Measurements from ENCODE around the gene AEBP2. TPM values are rescaled to one million over a fixed set of nuclear protein-coding genes. Genes with fewer than 3 reads are reported as not detected.
A peak's percentile ranks its signal among the peaks of the same experiment; 100 is the strongest.

The AEBP2 gene
- total and polyA plus RNA-seq, 2 of the 8 experiments (the other 6 are each of a cell fraction or from before 2014, with no cell fraction given) = 13.6 to 61.4 TPM

GRCh38 chr12:19421503-19422282, 17.6 kb upstream of the AEBP2 start:
- Histone ChIP-seq H3K14ac (ENCODE audit: insufficient read length) (no peak overlapping the region), H3K36me3 (ENCODE audit: control insufficient read depth in 2 of 4, insufficient read depth in 4 of 4, low read length in 3 of 4) (no peaks in the 10 kb centered on the region), H3K4me3 (ENCODE audit: extremely low read depth in 1 of 4, insufficient read depth in 2 of 4, low read depth in 3 of 4, low read length in 4 of 4) (no peak overlapping the region), H3K56ac (replicated peaks; ENCODE audit: insufficient read length, low read depth, low read length) (no peak overlapping the region), H2BK15ac (ENCODE audit: low read length) (no peak overlapping the region; the same call in 1 of the 2 replicates), H2BK12ac (ENCODE audit: low read depth, low read length) (no peak overlapping the region), H3K18ac (ENCODE audit: extremely low read depth, low read length) (no peak overlapping the region), H3K4me2 (ENCODE audit: insufficient read depth in 1 of 2, low read depth in 2 of 2, low read length in 2 of 2) (no peak overlapping the region), H3K79me1 (ENCODE audit: low read depth, low read length) (no peaks in the 10 kb centered on the region), H3K27me3 (replicated peaks in 1 of 4; ENCODE audit: control insufficient read depth in 3 of 4, extremely low read depth in 1 of 4, insufficient read depth in 3 of 4, low read length in 3 of 4) (no peaks in the 10 kb centered on the region), H4K91ac (replicated peaks; ENCODE audit: insufficient read length, low read length) (no peak overlapping the region), H2BK20ac (ENCODE audit: low read length) (no peak overlapping the region), H2AFZ (ENCODE audit: low read length) (no peak overlapping the region), H4K5ac (ENCODE audit: insufficient read length, low read depth, low read length) (no peak overlapping the region), H4K8ac (ENCODE audit: extremely low read depth, insufficient read depth, low read length) (no peak overlapping the region), H3K79me2 (ENCODE audit: control insufficient read depth in 1 of 2, insufficient read depth in 2 of 2, low read length in 2 of 2) (no peaks in the 10 kb centered on the region), H3K23me2 (ENCODE audit: low read depth, low read length) (no peaks in the 10 kb centered on the region), H3K9me3 (ENCODE audit: insufficient read depth in 2 of 2, low read depth in 1 of 2, low read length in 1 of 2) (peaks cover 0 to 4% of the 10 kb centered on the region in 2 experiments; a peak in 2 of 4 replicates), H2BK120ac (replicated peaks; ENCODE audit: low read depth, low read length) (no peak overlapping the region), H3K23ac (ENCODE audit: insufficient read length) (no peak overlapping the region), H3K9ac (replicated peaks in 1 of 4; ENCODE audit: extremely low read depth in 1 of 4, low read depth in 3 of 4, low read length in 3 of 4) (no peak overlapping the region), H3K27ac (ENCODE audit: low read depth, low read length) (no peak overlapping the region), H2BK5ac (ENCODE audit: low read depth, low read length) (no peak overlapping the region), H3K4ac (replicated peaks; ENCODE audit: insufficient read length, low read depth, low read length) (no peak overlapping the region), H2AK5ac (ENCODE audit: low read depth, low read length) (no peak overlapping the region), H4K20me1 (replicated peaks in 1 of 2; ENCODE audit: control insufficient read depth in 1 of 2, insufficient read depth in 2 of 2, low read length in 2 of 2) (no peaks in the 10 kb centered on the region), H3K4me1 (replicated peaks in 1 of 4; ENCODE audit: control insufficient read depth in 3 of 4, insufficient read depth in 4 of 4, low read length in 3 of 4) (no peaks in the 10 kb centered on the region)
- CTCF ChIA-PET (ENCODE audit: partially characterized antibody) = interaction anchor here (0.7 to 1.4 kb wide), 2 partner anchors 24 to 128 kb away, joined by 3 read pairs; no protein-coding TSS in a partner anchor
- POLR2A ChIA-PET (ENCODE audit: partially characterized antibody) = no interaction called here
- WGBS, 2 experiments (ENCODE audit: extremely low coverage in 1 of 2, insufficient coverage in 1 of 2, insufficient read length in 1 of 2, insufficient replicate concordance in 2 of 2, low coverage in 1 of 2, low lambda C conversion rate in 2 of 2, missing lambda C conversion rate in 1 of 2) = 84% methylated on average over 6 of the region's 6 CpGs; no CpG with 5 or more reads in 1 of the 2 experiments
- TF ChIP-seq CEBPB (IDR thresholded peaks at IDR 0.05; ENCODE audit: low read depth, low read length) = peak; percentile 52; the same call in 1 of the 2 replicates
- no peak for TF ChIP-seq HDAC6 (IDR thresholded peaks at IDR 0.05; ENCODE audit: low read depth, low read length)
- FAIRE-seq (no peak), DNase-seq (ENCODE audit: low read depth in 1 of 2, low spot score in 2 of 2) (no peak)

Measured in H1 (cell line).